Measurements from ENCODE around the gene DIP2C.

DNA sequence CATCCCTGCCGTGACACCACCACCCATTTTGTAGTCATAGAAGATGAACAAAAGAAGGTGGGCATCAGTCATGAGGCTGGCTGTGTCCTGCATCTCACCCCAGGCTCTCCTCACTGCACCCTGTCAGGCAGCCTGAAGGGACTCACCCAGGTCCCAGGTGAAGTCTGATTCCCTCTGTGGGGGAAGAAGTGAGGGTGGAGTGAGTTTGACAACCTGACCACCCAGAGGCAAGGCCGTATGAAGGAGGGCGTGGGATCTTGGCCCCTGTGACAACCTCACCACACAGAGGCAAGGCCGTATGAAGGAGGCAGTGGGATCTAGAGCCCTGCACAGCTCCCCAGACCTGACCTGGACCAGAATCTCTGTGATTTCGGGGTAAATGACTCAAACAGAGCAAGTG is 152.5 kb downstream of the DIP2C start:
- TF ChIP-seq, protein P1, sequence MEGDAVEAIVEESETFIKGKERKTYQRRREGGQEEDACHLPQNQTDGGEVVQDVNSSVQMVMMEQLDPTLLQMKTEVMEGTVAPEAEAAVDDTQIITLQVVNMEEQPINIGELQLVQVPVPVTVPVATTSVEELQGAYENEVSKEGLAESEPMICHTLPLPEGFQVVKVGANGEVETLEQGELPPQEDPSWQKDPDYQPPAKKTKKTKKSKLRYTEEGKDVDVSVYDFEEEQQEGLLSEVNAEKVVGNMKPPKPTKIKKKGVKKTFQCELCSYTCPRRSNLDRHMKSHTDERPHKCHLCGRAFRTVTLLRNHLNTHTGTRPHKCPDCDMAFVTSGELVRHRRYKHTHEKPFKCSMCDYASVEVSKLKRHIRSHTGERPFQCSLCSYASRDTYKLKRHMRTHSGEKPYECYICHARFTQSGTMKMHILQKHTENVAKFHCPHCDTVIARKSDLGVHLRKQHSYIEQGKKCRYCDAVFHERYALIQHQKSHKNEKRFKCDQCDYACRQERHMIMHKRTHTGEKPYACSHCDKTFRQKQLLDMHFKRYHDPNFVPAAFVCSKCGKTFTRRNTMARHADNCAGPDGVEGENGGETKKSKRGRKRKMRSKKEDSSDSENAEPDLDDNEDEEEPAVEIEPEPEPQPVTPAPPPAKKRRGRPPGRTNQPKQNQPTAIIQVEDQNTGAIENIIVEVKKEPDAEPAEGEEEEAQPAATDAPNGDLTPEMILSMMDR (IDR thresholded peaks at IDR 0.05), result no peak
- TF ChIP-seq POLR2A (IDR thresholded peaks at IDR 0.05), result no peak
